Tibial artery (tissue), 4 donors: ENCODE data around the gene GARRE1.

ENCODE experiments used
- DNase-seq, 2 donors: peaks; one replicate each; pipeline ENCODE4 v3.0.0-alpha.2; 2019
- H3K27ac ChIP-seq, 2 donors: fragments of 200-600 bp; sonication (generic) in 1 of 2; 1 replicate in 1 of 2; 2 replicates in 1 of 2; pipeline ENCODE4 v1.5.1; 2018 to 2019; ENCODE audit warnings: mild to moderate bottlenecking in 1 of 2
- H3K27me3 ChIP-seq, 2 donors: fragments of 200-600 bp; sonication (generic) in 1 of 2; one replicate each; pipeline versions ENCODE4 v1.5.1 to v1.6.0; 2016 to 2019
- H3K36me3 ChIP-seq, 3 donors: fragments of 200-600 bp; sonication (generic) in 2 of 3; one replicate each; pipeline ENCODE4 v1.5.1; 2016 to 2019; ENCODE audit warnings: mild to moderate bottlenecking in 2 of 3
- H3K4me1 ChIP-seq, 4 donors: fragments of 200-600 bp; sonication (generic) in 2 of 4; 1 replicate in 3 of 4; 2 replicates in 1 of 4; pipeline ENCODE4 v1.5.1; 2016 to 2019
- H3K4me3 ChIP-seq, 2 donors: fragments of 200-600 bp; sonication (generic) in 1 of 2; 1 replicate in 1 of 2; 2 replicates in 1 of 2; pipeline ENCODE4 v1.5.1; 2018 to 2019; ENCODE audit warnings: mild to moderate bottlenecking in 2 of 2
- H3K9me3 ChIP-seq, 3 donors: fragments of 200-600 bp; sonication (generic) in 1 of 3; one replicate each; pipeline ENCODE4 v1.5.1; 2016 to 2019
- CTCF ChIP-seq, 2 experiments: fragments of 200-600 bp in 1 of 2; fragments of 450-650 bp in 1 of 2; IDR thresholded peaks; one replicate each; pipeline ENCODE4 v1.5.1; 2017 to 2019; ENCODE audit warnings: antibody characterized with exemption in 2 of 2, mild to moderate bottlenecking in 1 of 2, moderate library complexity in 1 of 2
- intact Hi-C: fragments of 100-400 bp; cut with DNase I; formaldehyde crosslinking; loops from one replicate; pipeline ENCODE4 v1.15.0; 2023; ENCODE audit warnings: low total_unique reads

Gene GARRE1

GRCh38 chr19:34300380-34300779 is 46.0 kb downstream of the GARRE1 start:
- Histone ChIP-seq H3K4me1 (peaks cover 0 to 7% (median 4%) of the 10 kb centered on the region in 4 donors), H3K36me3 (peaks cover 21 to 32% (median 22%) of the 10 kb centered on the region in 3 donors)
- no peak for TF ChIP-seq CTCF (IDR thresholded peaks at IDR 0.05)

GRCh38 chr19:34300962-34301361 is 46.6 kb downstream of the GARRE1 start:
- no peak for DNase-seq
- H3K4me3 ChIP-seq = no peak overlapping the region
- H3K27ac ChIP-seq = no peak overlapping the region
- peaks cover 0 to 13% (median 10%) of the 10 kb centered on the region in 4 donors for H3K4me1 ChIP-seq
- intact Hi-C loops = no loop called here
- TF ChIP-seq CTCF (IDR thresholded peaks at IDR 0.05) = no peak
- no peaks in the 10 kb centered on the region for H3K9me3 ChIP-seq
- no peaks in the 10 kb centered on the region for H3K27me3 ChIP-seq
- peaks cover 21 to 32% (median 22%) of the 10 kb centered on the region in 3 donors for H3K36me3 ChIP-seq

More at GRCh38 chr19:34300380-34300779, 46.0 kb downstream of the GARRE1 start:
- Histone ChIP-seq H3K9me3 (no peaks in the 10 kb centered on the region), H3K27ac (no peak overlapping the region), H3K27me3 (no peaks in the 10 kb centered on the region), H3K4me3 (no peak overlapping the region)
- intact Hi-C loops = no loop called here
- no peak for DNase-seq
